CD14-positive monocyte (primary cell): ENCODE data around the gene RAX2. TPM values are rescaled to one million over a fixed set of nuclear protein-coding genes. Genes with fewer than 3 reads are reported as not detected.

ENCODE experiments used
- DNase-seq, 3 donors: peaks; one replicate each; pipeline ENCODE4 v3.0.0-alpha.2; 2011 to 2022
- H2AFZ ChIP-seq: 2 replicates; pipeline ENCODE4 v1.6.0; 2012; ENCODE audit warnings: mild to moderate bottlenecking, low read depth, low read length, inconsistent platforms; ENCODE audit not compliant: insufficient read depth, poor library complexity, severe bottlenecking
- H3K27ac ChIP-seq, 2 donors: 1 replicate in 1 of 2; 2 replicates in 1 of 2; pipeline ENCODE4 v1.5.1; 2012 to 2013; ENCODE audit warnings: low read length in 2 of 2, control low read depth in 1 of 2, inconsistent platforms in 1 of 2, low read depth in 1 of 2, mild to moderate bottlenecking in 1 of 2
- H3K27me3 ChIP-seq, 2 donors: one replicate each; pipeline versions ENCODE4 v1.6.0 to v1.6.1; 2011 to 2013; ENCODE audit warnings: low read length in 2 of 2; ENCODE audit not compliant: control insufficient read depth in 2 of 2, insufficient read depth in 2 of 2
- H3K36me3 ChIP-seq, 2 donors: replicated peaks in 1 of 2; 1 replicate in 1 of 2; 2 replicates in 1 of 2; pipeline versions ENCODE4 v1.5.1 to v1.6.1; 2012 to 2013; ENCODE audit warnings: low read length in 2 of 2, control low read depth in 1 of 2, inconsistent platforms in 1 of 2, mild to moderate bottlenecking in 1 of 2; ENCODE audit not compliant: insufficient read depth in 2 of 2, control insufficient read depth in 1 of 2
- H3K4me1 ChIP-seq, 2 donors: 1 replicate in 1 of 2; 2 replicates in 1 of 2; pipeline versions ENCODE4 v1.5.1 to v1.6.1; 2012 to 2013; ENCODE audit warnings: low read length in 2 of 2, control low read depth in 1 of 2, inconsistent platforms in 1 of 2, mild to moderate bottlenecking in 1 of 2, moderate library complexity in 1 of 2; ENCODE audit not compliant: insufficient read depth in 2 of 2, control insufficient read depth in 1 of 2
- H3K4me2 ChIP-seq: replicated peaks from 2 replicates; pipeline ENCODE3; 2012; ENCODE audit warnings: low read length, moderate library complexity, mild to moderate bottlenecking; ENCODE audit not compliant: poor library complexity, severe bottlenecking; ENCODE audit errors: extremely low read depth
- H3K4me3 ChIP-seq, 3 experiments: fragments of 200-600 bp in 1 of 3; sonication (generic) in 1 of 3; replicated peaks in 1 of 3; 1 replicate in 2 of 3; 2 replicates in 1 of 3; pipeline ENCODE4 v1.5.1; 2011 to 2013; ENCODE audit warnings: low read length in 3 of 3, mild to moderate bottlenecking in 3 of 3, control low read depth in 2 of 3, low read depth in 2 of 3, inconsistent platforms in 1 of 3, moderate library complexity in 1 of 3
- H3K79me2 ChIP-seq: 2 replicates; pipeline ENCODE4 v1.6.0; 2012; ENCODE audit warnings: mild to moderate bottlenecking, control low read depth, inconsistent platforms, low read length, moderate library complexity; ENCODE audit not compliant: insufficient read depth
- H3K9ac ChIP-seq: 2 replicates; pipeline ENCODE4 v1.6.0; 2017; ENCODE audit warnings: low read length, mild to moderate bottlenecking; ENCODE audit not compliant: insufficient read depth, poor library complexity, severe bottlenecking
- H3K9me3 ChIP-seq, 2 donors: replicated peaks in 1 of 2; 1 replicate in 1 of 2; 2 replicates in 1 of 2; pipeline versions ENCODE4 v1.5.1 to v1.6.1; 2012 to 2013; ENCODE audit warnings: low read length in 2 of 2, control low read depth in 1 of 2; ENCODE audit not compliant: control insufficient read depth in 1 of 2, insufficient read depth in 1 of 2
- H4K20me1 ChIP-seq: 2 replicates; pipeline ENCODE4 v1.6.0; 2012; ENCODE audit warnings: mild to moderate bottlenecking, low read length, control low read depth, moderate library complexity; ENCODE audit not compliant: insufficient read depth
- H3K27ac Mint-ChIP-seq, 7 donors: one replicate each; pipeline ENCODE4 v1.8.0; 2020; ENCODE audit warnings: mild to moderate bottlenecking in 7 of 7, mixed read lengths in 7 of 7, moderate library complexity in 6 of 7, inconsistent platforms in 2 of 7
- H3K27me3 Mint-ChIP-seq, 3 donors: one replicate each; pipeline ENCODE4 v1.8.0; 2021 to 2022; ENCODE audit warnings: low read depth in 3 of 3, mild to moderate bottlenecking in 3 of 3, mixed read lengths in 3 of 3, moderate library complexity in 3 of 3, inconsistent platforms in 1 of 3
- H3K36me3 Mint-ChIP-seq, 2 donors: one replicate each; pipeline ENCODE4 v1.8.0; 2020; ENCODE audit warnings: mixed read lengths in 2 of 2, inconsistent platforms in 1 of 2, mild to moderate bottlenecking in 1 of 2
- H3K4me1 Mint-ChIP-seq: one replicate; pipeline ENCODE4 v1.8.0; 2020; ENCODE audit warnings: mild to moderate bottlenecking, mixed read lengths
- H3K4me3 Mint-ChIP-seq, 2 donors: one replicate each; pipeline ENCODE4 v1.8.0; 2020; ENCODE audit warnings: mild to moderate bottlenecking in 2 of 2, mixed read lengths in 2 of 2, moderate library complexity in 1 of 2
- H3K9me3 Mint-ChIP-seq, 7 donors: one replicate each; pipeline ENCODE4 v1.8.0; 2020 to 2022; ENCODE audit warnings: mixed read lengths in 7 of 7, mild to moderate bottlenecking in 6 of 7, moderate library complexity in 6 of 7, inconsistent platforms in 2 of 7
- WGBS: methylation state at CpG from one replicate; pipeline ENCODE4 v1.1.5; 2013; ENCODE audit warnings: missing lambda C conversion rate; ENCODE audit not compliant: insufficient coverage; 5-methylcytosine and 5-hydroxymethylcytosine counted together
- intact Hi-C, 2 donors: fragments of 100-400 bp; cut with micrococcal nuclease; formaldehyde crosslinking; loops; one replicate each; pipeline versions ENCODE4 v1.15.0 to v1.15.1; 2023
- polyA plus RNA-seq, 3 donors: library from polyadenylated mRNA; depleted of rRNA in 1 of 3; unstranded in 2 of 3; stranded (reverse) in 1 of 3; fragments of 300-500 nt in 2 of 3; fragments of >200 nt in 1 of 3; fragmentation: Illumina TruSeq in 2 of 3; gene quantifications; 1 replicate in 2 of 3; 2 replicates in 1 of 3; pipeline ENCODE4 v1.2.3, GENCODE V29; 2012 to 2021
- TF ChIP-seq, protein P1 (sequence below): fragments of 200-600 bp; IDR thresholded peaks from one replicate; pipeline ENCODE4 v1.8.0; 2022; ENCODE audit warnings: antibody characterized with exemption, mild to moderate bottlenecking

RAX2 gene
- polyA plus RNA-seq, 3 donors, result not detected

GRCh38 chr19:3765121-3765520 is 6.9 kb downstream of the RAX2 start:
- H4K20me1 ChIP-seq, result peaks cover 13% of the 10 kb centered on the region
- H3K36me3 Mint-ChIP-seq, result peaks cover 17 to 50% of the 10 kb centered on the region in 2 donors
- no peak overlapping the region for H3K4me3 Mint-ChIP-seq

GRCh38 chr19:3762501-3763459 is 9.2 kb downstream of the RAX2 start, which contains the start of gene MRPL54:
Gene MRPL54 (plus strand): TSS chr19:3762682. CDS start chr19:3762701, 19 bp downstream.
- peaks cover 11 to 48% of the 10 kb centered on the region in 2 donors for H3K36me3 Mint-ChIP-seq
- TF ChIP-seq, protein P1, sequence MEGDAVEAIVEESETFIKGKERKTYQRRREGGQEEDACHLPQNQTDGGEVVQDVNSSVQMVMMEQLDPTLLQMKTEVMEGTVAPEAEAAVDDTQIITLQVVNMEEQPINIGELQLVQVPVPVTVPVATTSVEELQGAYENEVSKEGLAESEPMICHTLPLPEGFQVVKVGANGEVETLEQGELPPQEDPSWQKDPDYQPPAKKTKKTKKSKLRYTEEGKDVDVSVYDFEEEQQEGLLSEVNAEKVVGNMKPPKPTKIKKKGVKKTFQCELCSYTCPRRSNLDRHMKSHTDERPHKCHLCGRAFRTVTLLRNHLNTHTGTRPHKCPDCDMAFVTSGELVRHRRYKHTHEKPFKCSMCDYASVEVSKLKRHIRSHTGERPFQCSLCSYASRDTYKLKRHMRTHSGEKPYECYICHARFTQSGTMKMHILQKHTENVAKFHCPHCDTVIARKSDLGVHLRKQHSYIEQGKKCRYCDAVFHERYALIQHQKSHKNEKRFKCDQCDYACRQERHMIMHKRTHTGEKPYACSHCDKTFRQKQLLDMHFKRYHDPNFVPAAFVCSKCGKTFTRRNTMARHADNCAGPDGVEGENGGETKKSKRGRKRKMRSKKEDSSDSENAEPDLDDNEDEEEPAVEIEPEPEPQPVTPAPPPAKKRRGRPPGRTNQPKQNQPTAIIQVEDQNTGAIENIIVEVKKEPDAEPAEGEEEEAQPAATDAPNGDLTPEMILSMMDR, result no peak
- peak within 1 kb of the TSS; percentile 79 for H3K4me2 ChIP-seq
- intact Hi-C loops, result loop anchor here in 1 of 2 donors (5.0 kb wide), 1 partner anchor 60 kb away; no protein-coding TSS in a partner anchor
- H3K27ac Mint-ChIP-seq, result peak within 1 kb of the TSS; percentile 99 to 100 (median 99)
- peak; percentile 99 to 100 (median 99) for DNase-seq
- H4K20me1 ChIP-seq, result peaks cover 5% of the 10 kb centered on the region
- peak within 1 kb of the TSS; percentile 93 to 98 for H3K4me3 Mint-ChIP-seq
- no peaks in the 10 kb centered on the region for H3K9me3 ChIP-seq
- no peaks in the 10 kb centered on the region for H3K9me3 Mint-ChIP-seq
- H3K4me1 Mint-ChIP-seq, result peaks cover 19% of the 10 kb centered on the region
- H3K4me3 ChIP-seq, result peak within 1 kb of the TSS; percentile 52 to 95 (median 87)
- peaks cover 26 to 36% of the 10 kb centered on the region in 2 donors for H3K36me3 ChIP-seq
- peak within 1 kb of the TSS; percentile 98 to 99 for H3K27ac ChIP-seq
- H3K4me1 ChIP-seq, result peaks cover 23 to 24% of the 10 kb centered on the region in 2 donors
- H3K27me3 Mint-ChIP-seq, result peaks cover 0 to 3% (median 0%) of the 10 kb centered on the region in 3 donors
- H3K9ac ChIP-seq, result peak within 1 kb of the TSS; percentile 94
- H3K27me3 ChIP-seq, result no peaks in the 10 kb centered on the region
- H2AFZ ChIP-seq, result peak within 1 kb of the TSS; percentile 91
- WGBS, result 1% methylated on average over 41 of the region's 47 CpGs
- peaks cover 12% of the 10 kb centered on the region for H3K79me2 ChIP-seq

More at GRCh38 chr19:3765121-3765520, 6.9 kb downstream of the RAX2 start:
- no peaks in the 10 kb centered on the region for H3K9me3 Mint-ChIP-seq
- Histone ChIP-seq H3K4me1 (peaks cover 23 to 24% of the 10 kb centered on the region in 2 donors), H3K9me3 (no peaks in the 10 kb centered on the region), H3K27me3 (no peaks in the 10 kb centered on the region), H3K4me2 (no peak overlapping the region), H3K4me3 (no peak overlapping the region), H2AFZ (no peak overlapping the region), H3K27ac (no peak overlapping the region), H3K36me3 (peaks cover 40 to 46% of the 10 kb centered on the region in 2 donors), H3K79me2 (peaks cover 12% of the 10 kb centered on the region), H3K9ac (no peak overlapping the region)
- TF ChIP-seq, protein P1, result no peak
- peaks cover 0 to 6% (median 0%) of the 10 kb centered on the region in 3 donors for H3K27me3 Mint-ChIP-seq
- intact Hi-C loops, result no loop called here
- peaks cover 19% of the 10 kb centered on the region for H3K4me1 Mint-ChIP-seq
- no peak for DNase-seq
- 97% methylated on average over 4 of the region's 12 CpGs for WGBS
- no peak overlapping the region for H3K27ac Mint-ChIP-seq
